Stimulated activated naive CD4-positive, alpha-beta T cell (primary cell): ENCODE data around the gene LAX1.
A peak's percentile ranks its signal among the peaks of the same experiment; 100 is the strongest.
"Not testable (repeated sequence)": the region's sequence is repeated elsewhere in the genome, so short reads cannot be mapped to it uniquely, and the experiment has no call there.

Source experiments
- DNase-seq, 6 experiments: peaks; one replicate each; lab custom pipeline; 2025; lab: John Stamatoyannopoulos, UW

Gene LAX1

GRCh38 chr1:203769505-203770343 lies 4.7 kb downstream of the LAX1 start:
- DNase-seq: no peak

GRCh38 chr1:203771901-203772301 lies 6.9 kb downstream of the LAX1 start:
- no peak for DNase-seq

DNA sequence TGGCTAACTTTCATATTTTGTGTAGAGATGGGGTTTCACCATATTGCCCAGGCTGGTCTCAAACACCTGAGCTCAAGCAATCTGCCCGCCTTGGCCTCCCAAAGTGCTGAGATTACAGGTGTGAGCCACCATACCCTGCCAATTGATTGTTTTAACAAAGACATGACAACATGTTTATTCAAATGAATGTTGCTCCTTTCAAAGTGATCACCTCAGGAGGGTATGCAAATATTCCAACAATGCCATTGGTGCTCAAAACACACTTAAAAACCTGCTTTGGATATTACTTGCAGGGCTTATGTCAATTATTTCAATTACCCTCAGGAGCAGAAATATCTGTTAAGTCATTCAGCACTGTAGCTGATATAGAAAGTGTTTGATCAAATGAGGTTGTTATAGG lies 7.9 kb downstream of the LAX1 start:
- DNase-seq: no peak

DNA sequence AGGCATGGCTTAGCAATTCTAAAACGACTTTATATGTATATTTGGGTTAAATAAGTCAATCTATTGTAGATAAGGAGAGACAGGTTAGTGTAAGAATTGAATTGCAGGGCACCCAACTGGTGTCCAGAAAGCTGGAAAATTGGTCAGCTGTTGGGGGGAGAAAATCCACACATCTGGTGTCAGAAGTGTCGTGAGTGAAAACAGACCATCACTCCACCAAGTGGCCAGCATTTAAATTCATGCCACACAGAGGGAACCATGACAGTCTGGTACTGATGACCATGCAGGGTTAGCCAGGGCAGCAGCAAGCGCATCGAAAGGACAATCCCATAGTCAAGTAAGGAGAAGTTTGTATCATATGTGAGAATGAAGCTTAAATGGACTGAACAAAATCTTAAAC lies 11.7 kb downstream of the LAX1 start:
- DNase-seq: peak in 1 of 6 experiments; percentile 4

DNA sequence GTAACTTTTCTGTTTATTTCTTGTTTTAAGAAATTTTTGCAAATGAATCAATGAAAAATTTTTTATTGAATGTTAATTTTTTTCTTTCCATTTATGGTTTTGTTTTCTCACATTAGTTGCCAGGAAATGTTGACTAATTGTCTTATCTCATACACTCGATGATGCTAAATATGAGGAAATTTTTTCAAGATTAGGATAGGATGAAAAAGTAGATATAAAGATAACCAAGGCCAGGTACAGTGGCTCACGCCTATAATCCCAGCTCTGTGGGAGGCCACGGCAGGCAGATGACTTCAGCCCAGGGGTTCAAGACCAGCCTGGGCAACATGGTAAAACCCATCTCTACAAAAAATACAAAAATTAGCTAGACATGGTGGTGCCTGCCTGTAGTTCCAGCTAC lies 12.6 kb downstream of the LAX1 start:
- DNase-seq: no peak

GRCh38 chr1:203778146-203778545 lies 13.2 kb downstream of the LAX1 start:
- no peak for DNase-seq

GRCh38 chr1:203778789-203779188 lies 13.8 kb downstream of the LAX1 start:
- no peak for DNase-seq

DNA sequence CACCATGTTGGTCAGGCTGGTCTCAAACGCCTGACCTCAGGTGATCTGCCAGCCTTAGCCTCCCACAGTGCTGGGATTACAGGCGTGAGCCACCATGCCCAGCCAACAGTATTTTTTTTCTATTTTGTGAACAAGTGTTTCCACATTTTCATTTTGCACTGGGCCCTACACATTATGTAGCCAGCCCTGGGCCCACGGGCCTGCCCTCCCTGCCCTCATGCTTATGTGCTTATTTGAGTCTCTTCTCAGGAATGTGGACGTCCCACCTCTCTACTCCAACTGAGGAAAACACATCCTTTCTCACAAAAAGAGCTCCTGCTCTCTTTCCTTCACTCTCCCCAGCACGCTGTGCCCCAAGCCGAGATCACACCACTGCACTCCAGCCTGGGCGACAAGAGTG lies 17.0 kb downstream of the LAX1 start:
- DNase-seq: no peak

DNA sequence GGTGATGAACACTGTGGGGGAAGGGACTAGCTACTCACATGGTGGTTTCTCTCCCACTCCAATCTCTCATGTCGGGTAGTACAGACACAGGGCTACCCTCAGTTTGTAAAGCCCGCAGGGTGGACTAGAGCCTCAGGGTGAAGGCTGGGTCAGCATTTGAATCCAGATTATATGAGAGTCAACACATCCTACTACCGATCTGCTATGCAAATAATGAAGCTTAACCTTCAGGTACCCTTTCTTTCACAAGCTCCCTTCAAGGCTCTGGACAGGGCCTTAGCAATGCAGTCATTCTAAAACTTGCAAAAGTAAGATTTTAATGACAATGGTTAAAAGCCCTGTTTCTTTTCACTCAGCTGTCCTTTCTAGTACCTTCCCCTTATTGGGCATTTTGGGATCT lies 25.0 kb downstream of the LAX1 start:
- no peak for DNase-seq

DNA sequence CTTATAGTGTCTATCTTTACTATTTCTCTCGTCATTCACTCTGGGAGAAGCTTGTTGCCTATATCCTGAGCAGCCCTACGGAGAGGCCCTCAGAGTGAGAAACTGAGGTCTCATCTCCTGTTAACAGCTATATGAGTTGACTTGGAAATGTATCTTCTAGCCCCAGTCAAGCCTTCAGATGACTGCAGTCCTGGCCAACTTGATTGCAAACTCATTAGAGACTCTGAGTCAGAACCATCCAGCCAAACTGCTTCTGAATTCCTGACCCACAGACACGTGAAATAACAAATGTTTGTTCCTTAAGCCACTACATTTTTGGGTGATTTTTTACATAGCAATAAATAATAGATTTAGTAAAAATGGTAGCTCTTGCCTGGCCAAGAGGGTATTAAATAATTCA lies 26.5 kb downstream of the LAX1 start:
- DNase-seq: no peak

DNA sequence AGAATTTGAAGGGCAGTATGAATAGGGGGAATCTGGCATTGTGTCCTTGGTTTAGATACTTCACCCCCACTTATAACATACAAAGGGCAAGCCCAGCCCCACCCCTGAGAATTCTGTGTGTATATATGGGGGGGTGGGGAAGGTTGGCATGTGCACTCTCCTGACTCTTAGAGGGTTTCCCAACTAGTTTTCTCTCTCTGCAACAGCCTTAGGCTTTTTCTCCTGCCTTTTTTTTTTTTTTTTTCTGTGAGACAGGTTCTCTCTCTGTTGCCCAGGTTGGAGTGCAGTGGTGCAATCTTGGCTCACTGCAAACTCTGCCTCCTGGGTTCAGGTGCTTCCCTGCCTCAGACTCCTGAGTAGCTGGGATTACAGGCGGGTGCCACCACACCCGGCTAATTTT lies 27.5 kb downstream of the LAX1 start:
- no peak for DNase-seq

- not testable (repeated sequence) for DNase-seq
These were observed 28.6 kb downstream of the LAX1 start for GRCh38 chr1:203793561-203793960.

DNA sequence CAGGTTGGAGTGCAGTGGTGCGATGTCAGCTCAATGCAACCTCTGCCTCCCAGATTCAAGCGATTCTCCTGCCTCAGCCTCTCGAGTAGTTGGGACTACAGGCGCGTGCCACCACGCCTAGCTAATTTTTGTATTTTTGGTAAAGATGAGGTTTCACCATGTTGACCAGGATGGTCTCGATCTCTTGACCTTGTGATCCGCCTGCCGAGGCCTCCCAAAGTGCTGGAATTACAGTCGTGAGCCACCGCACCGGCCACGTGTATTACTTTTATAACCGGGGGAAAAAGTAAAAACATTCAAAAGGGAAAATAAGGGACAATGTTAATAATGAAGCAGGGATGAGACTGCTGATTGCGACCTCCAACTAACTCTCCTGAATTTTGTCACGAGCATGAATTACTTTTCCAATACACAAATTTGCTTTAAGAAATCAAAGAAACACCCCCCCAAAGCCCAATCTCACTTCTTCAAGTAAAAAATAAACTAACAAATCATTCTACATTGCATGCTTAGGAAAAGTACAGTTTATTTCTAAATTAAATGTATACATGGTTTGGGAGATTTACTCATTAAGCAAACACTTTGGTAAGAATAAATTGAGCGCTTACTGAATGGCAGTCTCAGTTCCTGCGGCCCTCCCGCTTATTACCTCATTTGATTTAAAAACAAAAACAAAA lies 29.9 kb downstream of the LAX1 start:
- no peak for DNase-seq

- peak; percentile 89 to 99 (median 96) for DNase-seq
These were observed 30.7 kb downstream of the LAX1 start, which contains the start of the genes ZBED6 and ZC3H11A for GRCh38 chr1:203795441-203796235. Gene ZBED6, plus strand, starts transcription at chr1:203795623. Its CDS starts 1,900 bp downstream, at chr1:203797523. Gene ZC3H11A, plus strand, starts transcription at chr1:203795623. Its CDS starts 21,448 bp downstream, at chr1:203817071.

GRCh38 chr1:203796236-203796605 lies 31.2 kb downstream of the LAX1 start:
- DNase-seq: peak in 3 of 6 experiments; percentile 31 to 46 (median 37)

DNA sequence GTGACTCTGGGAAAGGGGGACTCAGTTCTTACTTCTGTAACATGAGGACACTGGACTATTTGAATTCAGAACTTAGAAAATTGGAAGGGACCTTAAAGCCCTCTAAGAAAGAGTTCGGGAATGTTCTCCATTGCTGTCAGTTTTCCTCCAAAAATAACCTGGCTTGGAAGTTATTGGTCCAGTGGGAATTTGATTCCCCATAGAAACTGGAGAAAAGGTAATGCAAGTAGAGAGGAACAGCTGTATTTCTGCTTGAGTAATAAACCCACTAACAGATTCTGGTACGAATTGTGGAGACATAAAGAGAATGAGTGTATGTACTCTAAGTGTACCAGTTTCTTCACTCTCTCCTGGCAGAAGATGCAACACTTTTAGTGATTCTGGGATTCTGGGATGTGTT lies 32.2 kb downstream of the LAX1 start:
- DNase-seq: no peak

DNA sequence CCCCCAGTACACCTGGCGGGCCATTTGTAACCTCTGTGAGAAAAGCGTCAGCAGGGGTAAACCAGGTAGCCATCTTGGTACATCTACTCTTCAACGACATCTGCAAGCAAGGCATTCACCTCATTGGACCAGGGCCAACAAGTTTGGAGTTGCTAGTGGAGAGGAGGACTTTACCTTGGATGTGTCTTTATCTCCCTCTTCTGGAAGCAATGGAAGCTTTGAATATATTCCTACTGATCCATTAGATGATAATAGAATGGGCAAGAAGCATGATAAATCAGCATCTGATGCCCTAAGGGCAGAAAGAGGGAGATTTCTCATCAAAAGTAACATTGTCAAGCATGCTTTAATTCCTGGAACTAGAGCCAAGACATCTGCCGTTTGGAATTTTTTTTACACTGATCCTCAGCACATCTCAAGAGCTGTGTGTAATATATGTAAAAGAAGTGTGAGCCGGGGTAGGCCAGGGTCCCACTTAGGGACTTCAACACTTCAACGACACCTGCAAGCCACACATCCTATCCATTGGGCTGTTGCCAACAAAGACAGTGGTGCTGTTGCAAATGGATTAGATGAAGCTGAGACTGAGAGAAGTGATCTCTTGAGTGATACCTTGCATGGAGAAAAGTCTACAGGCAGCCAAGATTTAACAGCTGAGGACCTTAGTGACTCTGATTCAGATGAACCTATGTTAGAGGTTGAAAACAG lies 33.1 kb downstream of the LAX1 start:
- no peak for DNase-seq

DNA sequence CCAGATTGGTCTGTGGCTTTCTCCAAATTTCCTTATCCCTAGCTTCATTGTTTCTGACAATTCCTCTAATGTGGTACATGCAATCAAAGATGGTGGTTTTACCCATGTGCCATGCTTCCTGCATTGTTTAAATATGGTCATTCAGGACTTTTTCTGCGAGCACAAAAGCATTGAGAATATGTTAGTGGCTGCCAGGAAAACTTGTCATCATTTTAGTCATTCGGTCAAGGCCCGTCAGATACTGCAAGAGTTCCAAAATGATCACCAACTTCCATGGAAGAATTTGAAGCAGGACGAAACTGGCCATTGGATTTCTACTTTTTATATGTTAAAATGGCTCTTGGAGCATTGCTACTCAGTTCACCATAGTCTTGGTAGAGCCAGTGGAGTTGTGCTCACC lies 34.2 kb downstream of the LAX1 start:
- DNase-seq: no peak

GRCh38 chr1:203799971-203800370 lies 35.0 kb downstream of the LAX1 start:
- no peak for DNase-seq

DNA sequence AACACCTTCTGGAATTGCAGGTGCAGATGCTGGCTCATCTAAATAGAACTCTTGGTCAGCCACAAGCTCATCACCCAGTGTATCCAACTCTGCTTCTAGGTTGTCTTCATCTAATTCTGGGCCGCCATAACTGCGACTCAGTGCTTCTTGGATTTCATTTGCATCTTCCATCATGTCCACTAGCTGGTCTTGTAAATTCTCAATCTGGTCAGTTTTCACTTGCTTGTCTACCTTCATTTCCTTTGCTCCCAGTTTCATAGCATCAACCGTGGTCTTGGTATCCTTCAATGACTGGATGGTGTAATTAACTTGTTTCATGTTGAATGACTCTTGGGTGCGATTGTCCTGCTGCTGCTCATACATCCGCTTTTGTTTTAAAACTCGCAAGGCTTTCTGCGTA lies 40.7 kb downstream of the LAX1 start:
- no peak for DNase-seq

GRCh38 chr1:203807196-203807595 lies 42.2 kb downstream of the LAX1 start:
- no peak for DNase-seq
